ENCODE results near the gene ANAPC16.
A peak's percentile ranks its signal among the peaks of the same experiment; 100 is the strongest.
"Not testable (repeated sequence)": the region's sequence is repeated elsewhere in the genome, so short reads cannot be mapped to it uniquely, and the experiment has no call there.

ANAPC16 gene

DNA sequence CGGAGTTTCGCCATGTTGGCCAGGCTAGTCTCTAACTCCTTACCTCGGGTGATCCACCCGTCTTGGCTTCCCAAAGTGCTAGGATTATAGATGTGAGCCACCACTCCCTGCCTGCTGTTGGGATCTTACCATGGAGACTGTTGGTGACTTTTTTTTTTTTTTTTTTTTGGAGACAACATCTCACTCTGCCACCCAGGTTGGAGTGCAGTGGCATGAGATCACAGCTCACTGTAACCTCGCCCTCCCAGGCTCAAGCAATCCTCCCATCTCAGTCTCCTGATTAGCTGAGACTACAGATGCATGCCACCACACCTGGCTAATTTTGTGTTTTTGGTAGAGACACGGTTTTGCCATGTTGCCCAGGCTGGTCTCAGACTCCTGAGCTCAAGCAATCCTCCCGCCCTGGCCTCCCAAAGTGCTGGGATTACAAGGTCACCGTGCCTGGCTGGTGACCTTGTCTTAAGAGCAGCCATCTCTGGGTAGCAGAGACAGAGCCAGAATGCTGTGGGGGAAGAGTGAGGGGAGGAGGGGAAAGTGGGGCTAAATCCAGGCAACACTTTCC lies 26.0 kb downstream of the ANAPC16 start:
- no peak for DNase-seq (ENCODE audit: low read depth, low spot score)
- TF ChIP-seq FOXP2 (optimal IDR thresholded peaks at IDR 0.05; ENCODE audit: control extremely low read depth, extremely low read length, insufficient read depth) (no peak), EZH2 (IDR thresholded peaks at IDR 0.05) (no peak), POLR2AphosphoS5 (IDR thresholded peaks at IDR 0.05; ENCODE audit: borderline replicate concordance, low read depth, low read length) (no peak)

DNA sequence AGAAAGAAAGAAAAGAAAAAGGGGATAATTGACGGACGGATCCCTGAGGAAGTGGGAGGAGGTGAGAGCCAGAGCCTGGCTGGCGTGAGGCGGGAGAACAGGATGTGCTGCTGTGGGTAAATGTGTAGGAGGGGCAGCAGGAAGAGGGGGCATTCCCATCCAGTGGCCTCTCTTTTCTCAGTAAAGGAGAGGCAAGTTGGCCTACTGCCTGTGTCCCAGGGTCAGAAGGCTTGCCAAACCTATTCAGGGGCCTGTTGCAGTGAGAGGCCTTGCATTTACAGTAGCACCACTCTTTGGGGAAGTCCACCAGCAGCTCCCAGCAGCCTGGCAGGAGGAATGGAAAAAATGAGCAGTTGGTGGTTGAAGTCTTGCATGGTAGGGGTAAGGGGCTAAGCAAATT lies 26.9 kb downstream of the ANAPC16 start:
- Histone ChIP-seq H3K9me3 (ENCODE audit: low read depth, low read length) (no peaks in the 10 kb centered on the region), H3K4me3 (no peak overlapping the region), H3K36me3 (ENCODE audit: insufficient read depth, low read length) (no peaks in the 10 kb centered on the region), H3K27ac (no peak overlapping the region), H3K9ac (ENCODE audit: insufficient read length) (no peak overlapping the region)
- TF ChIP-seq EZH2 (IDR thresholded peaks at IDR 0.05) (no peak), FOXP2 (optimal IDR thresholded peaks at IDR 0.05; ENCODE audit: control extremely low read depth, extremely low read length, insufficient read depth) (no peak), POLR2AphosphoS5 (IDR thresholded peaks at IDR 0.05; ENCODE audit: borderline replicate concordance, low read depth, low read length) (no peak)
- DNase-seq (ENCODE audit: low read depth, low spot score), result no peak

More for the DNA sequence above, 26.0 kb downstream of the ANAPC16 start:
- no peak overlapping the region for H3K27ac ChIP-seq
- no peaks in the 10 kb centered on the region for H3K9me3 ChIP-seq (ENCODE audit: low read depth, low read length)
- H3K36me3 ChIP-seq (ENCODE audit: insufficient read depth, low read length), result no peaks in the 10 kb centered on the region
- no peak overlapping the region for H3K4me3 ChIP-seq
- H3K9ac ChIP-seq (ENCODE audit: insufficient read length), result no peak overlapping the region

DNA sequence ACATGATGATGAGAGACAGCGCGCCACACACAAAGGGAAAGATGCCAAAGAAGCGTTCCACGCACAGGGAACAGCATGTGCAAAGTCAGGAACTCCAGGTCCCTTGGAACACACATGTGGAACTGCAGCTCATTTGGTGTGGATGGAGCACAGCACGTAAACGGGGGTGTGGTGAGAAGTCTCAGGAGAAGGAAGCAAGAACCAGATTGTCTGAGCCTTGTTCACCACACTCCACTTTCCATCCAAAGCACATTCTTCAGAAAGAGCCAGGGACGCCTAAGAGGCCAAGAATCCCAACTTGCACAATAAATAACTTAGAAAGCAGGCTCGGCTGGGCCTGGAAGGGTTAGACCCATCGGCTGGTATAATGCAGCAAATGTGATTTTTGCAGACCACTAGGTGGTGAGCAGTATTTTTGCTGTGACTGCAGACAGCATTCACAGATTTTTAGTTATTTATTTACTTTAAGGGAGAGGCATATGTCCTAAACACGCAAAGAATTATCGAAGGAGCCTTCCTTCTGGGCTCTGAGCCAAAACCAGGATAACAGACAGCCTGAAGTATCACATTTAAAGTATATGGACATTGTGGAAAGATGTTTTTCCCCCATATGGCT lies 28.1 kb downstream of the ANAPC16 start:
- Histone ChIP-seq H3K27ac (peak overlapping the region; percentile 90), H3K4me3 (no peak overlapping the region), H3K9me3 (ENCODE audit: low read depth, low read length) (no peaks in the 10 kb centered on the region), H3K36me3 (ENCODE audit: insufficient read depth, low read length) (no peaks in the 10 kb centered on the region), H3K9ac (ENCODE audit: insufficient read length) (no peak overlapping the region)
- DNase-seq (ENCODE audit: low read depth, low spot score), result no peak
- TF ChIP-seq POLR2AphosphoS5 (IDR thresholded peaks at IDR 0.05; ENCODE audit: borderline replicate concordance, low read depth, low read length) (no peak), FOXP2 (optimal IDR thresholded peaks at IDR 0.05; ENCODE audit: control extremely low read depth, extremely low read length, insufficient read depth) (no peak), EZH2 (IDR thresholded peaks at IDR 0.05) (no peak)

DNA sequence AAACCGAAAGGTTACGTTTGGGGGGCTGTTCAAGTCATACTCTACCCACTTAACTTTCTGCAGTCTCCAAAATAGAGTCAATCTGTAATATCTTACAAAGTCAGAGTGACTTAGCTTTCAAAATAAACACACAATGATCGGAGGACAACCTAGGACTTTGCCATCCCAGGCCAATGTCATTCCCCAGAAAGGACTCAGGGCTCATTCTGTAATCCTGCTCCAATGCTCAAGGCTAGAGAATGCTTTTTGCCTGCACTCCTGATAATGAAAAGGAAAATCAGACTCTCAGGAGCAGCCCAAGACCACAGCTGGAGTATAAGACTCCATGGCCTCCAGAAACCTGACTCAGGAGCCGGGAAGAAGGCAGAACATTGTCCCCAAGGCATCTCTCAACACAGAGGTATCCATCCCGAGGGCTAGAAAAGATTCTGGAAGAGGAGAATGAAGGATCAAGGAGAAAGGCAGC lies 28.8 kb downstream of the ANAPC16 start:
- no peaks in the 10 kb centered on the region for H3K9me3 ChIP-seq (ENCODE audit: low read depth, low read length)
- H3K27ac ChIP-seq, result peak overlapping the region; percentile 90
- H3K4me3 ChIP-seq, result no peak overlapping the region
- DNase-seq (ENCODE audit: low read depth, low spot score), result no peak
- TF ChIP-seq FOXP2 (optimal IDR thresholded peaks at IDR 0.05; ENCODE audit: control extremely low read depth, extremely low read length, insufficient read depth), result no peak
- TF ChIP-seq POLR2AphosphoS5 (IDR thresholded peaks at IDR 0.05; ENCODE audit: borderline replicate concordance, low read depth, low read length), result no peak
- TF ChIP-seq EZH2 (IDR thresholded peaks at IDR 0.05), result no peak
- no peaks in the 10 kb centered on the region for H3K36me3 ChIP-seq (ENCODE audit: insufficient read depth, low read length)
- no peak overlapping the region for H3K9ac ChIP-seq (ENCODE audit: insufficient read length)

DNA sequence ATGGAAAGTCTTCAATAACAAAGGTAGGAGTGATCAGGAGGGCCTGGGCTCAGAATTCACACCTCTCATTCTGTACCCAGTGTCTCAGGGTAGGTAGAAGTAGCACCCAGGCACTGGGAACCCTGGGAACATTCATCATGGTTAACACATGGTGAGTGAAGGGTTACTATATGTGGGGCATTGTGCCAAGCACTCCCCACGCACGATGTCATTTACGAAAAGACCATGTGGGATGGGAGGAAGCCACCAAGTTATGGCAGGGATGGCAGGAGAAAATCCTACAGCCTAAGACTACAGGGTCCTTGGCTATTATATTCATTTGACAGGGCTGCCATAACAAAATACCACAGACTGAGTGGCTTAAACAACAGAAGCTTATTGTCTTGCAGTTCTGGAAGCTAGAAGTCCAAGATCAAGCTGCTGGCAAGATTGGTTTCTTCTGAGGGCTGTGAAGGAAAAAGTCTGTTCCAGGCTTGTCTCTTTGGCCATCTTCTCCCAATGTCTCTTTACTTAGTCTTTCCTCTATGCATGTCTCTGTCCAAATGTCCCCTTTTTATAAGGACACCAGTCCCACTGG lies 30.2 kb downstream of the ANAPC16 start:
- no peak overlapping the region for H3K27ac ChIP-seq
- H3K36me3 ChIP-seq (ENCODE audit: insufficient read depth, low read length), result no peaks in the 10 kb centered on the region
- no peak overlapping the region for H3K4me3 ChIP-seq
- TF ChIP-seq EZH2 (IDR thresholded peaks at IDR 0.05), result no peak
- TF ChIP-seq POLR2AphosphoS5 (IDR thresholded peaks at IDR 0.05; ENCODE audit: borderline replicate concordance, low read depth, low read length), result no peak
- TF ChIP-seq FOXP2 (optimal IDR thresholded peaks at IDR 0.05; ENCODE audit: control extremely low read depth, extremely low read length, insufficient read depth), result no peak
- no peak overlapping the region for H3K9ac ChIP-seq (ENCODE audit: insufficient read length)
- no peaks in the 10 kb centered on the region for H3K9me3 ChIP-seq (ENCODE audit: low read depth, low read length)
- DNase-seq (ENCODE audit: low read depth, low spot score), result no peak

DNA sequence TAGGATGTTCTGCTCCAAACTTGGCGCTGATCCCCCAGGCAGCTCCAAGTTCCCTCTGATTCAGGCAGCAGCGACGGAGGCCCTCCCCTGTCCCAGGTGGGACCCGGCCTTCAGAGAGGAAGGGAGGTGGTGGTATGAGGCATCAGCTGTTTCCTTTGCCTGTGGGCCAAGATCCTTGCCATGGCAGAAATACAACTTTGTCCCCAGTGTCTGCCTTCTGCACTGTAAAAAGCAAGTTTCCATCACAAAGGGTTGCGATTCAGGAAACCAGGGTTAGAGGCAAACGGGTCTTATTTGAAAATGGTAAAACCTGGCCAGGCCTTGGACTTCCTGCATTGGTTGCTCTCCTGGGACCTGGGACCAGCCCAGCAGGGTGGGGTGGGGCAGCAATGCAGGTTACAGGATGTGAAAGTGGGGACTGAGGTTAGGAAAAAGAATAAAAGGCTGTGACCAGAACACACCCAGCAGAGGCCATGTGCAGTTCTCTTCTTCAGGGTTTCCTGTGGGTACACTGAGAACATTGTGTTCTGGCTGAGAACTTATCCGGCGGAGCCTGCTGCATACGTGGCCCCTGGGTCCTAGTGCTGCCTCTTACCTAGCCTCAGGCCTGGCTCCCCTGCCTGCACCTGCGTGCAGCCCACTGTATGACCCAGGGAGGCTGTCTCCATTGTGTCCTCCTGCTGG lies 32.8 kb downstream of the ANAPC16 start:
- no peaks in the 10 kb centered on the region for H3K9me3 ChIP-seq (ENCODE audit: low read depth, low read length)
- H3K36me3 ChIP-seq (ENCODE audit: insufficient read depth, low read length), result no peaks in the 10 kb centered on the region
- peak overlapping the region; percentile 43 for H3K4me3 ChIP-seq
- no peak for TF ChIP-seq EZH2 (IDR thresholded peaks at IDR 0.05)
- no peak for TF ChIP-seq FOXP2 (optimal IDR thresholded peaks at IDR 0.05; ENCODE audit: control extremely low read depth, extremely low read length, insufficient read depth)
- TF ChIP-seq POLR2AphosphoS5 (IDR thresholded peaks at IDR 0.05; ENCODE audit: borderline replicate concordance, low read depth, low read length), result peak; percentile 55
- peak overlapping the region; percentile 78 for H3K27ac ChIP-seq
- no peak for DNase-seq (ENCODE audit: low read depth, low spot score)
- peak overlapping the region; percentile 53 for H3K9ac ChIP-seq (ENCODE audit: insufficient read length)

DNA sequence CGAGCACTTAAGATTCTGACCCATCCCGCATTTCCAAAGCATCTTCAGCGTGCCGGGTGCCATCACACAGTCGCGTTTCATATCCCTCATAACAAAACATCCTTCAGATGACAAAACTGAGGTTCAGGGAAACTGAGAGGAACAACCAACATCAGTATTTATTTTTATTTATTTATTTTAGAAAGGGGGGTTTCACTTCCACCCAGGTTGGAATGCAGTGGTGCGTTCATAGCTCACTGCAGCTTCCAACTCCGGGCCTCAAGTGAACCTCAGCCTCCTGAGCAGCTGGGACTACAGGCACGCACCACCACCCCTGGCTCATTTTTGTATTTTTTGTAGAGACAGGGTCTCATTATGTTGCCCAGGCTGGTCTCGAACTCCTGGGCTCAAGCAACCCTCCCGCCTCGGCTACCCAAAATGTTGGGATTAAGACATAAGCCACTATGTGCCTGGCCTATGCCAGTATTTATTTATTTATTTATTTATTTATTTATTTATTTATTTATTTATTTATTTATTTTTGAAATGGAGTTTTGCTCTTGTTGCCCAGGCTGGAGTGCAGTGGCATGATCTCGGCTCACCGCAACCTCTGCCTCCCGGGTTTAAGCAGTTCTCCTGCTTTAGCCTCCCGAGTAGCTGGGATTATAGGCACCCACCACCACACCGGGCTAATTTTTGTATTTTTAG lies 33.5 kb downstream of the ANAPC16 start:
- not testable (repeated sequence) for H3K4me3 ChIP-seq; DNase-seq (ENCODE audit: low read depth, low spot score); H3K36me3 ChIP-seq (ENCODE audit: insufficient read depth, low read length); H3K27ac ChIP-seq; H3K9ac ChIP-seq (ENCODE audit: insufficient read length); H3K9me3 ChIP-seq (ENCODE audit: low read depth, low read length)

DNA sequence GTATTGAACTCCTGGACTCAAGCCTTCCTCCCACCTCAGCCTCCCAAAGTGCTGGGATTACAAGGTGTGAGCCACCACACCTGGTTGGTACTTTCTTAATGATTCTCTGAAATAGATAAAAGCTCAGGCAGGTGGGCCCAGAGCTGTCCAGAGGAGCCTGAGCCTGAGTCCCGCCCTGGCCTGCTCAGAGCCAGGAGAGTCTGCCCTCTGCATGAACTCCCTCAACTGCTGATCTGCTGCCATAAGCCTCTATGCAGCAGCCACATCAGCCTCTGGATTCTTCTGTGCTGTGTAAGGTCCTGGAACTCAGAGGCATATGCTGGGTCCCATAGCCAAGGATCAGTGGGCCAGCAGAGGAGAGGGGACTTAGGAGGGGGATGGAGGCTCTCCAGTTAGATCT lies 34.9 kb downstream of the ANAPC16 start:
- no peak overlapping the region for H3K27ac ChIP-seq

More for the DNA sequence above, 34.9 kb downstream of the ANAPC16 start:
- TF ChIP-seq EZH2 (IDR thresholded peaks at IDR 0.05) (no peak), FOXP2 (optimal IDR thresholded peaks at IDR 0.05; ENCODE audit: control extremely low read depth, extremely low read length, insufficient read depth) (no peak), POLR2AphosphoS5 (IDR thresholded peaks at IDR 0.05; ENCODE audit: borderline replicate concordance, low read depth, low read length) (no peak)
- H3K4me3 ChIP-seq, result no peak overlapping the region
- no peak for DNase-seq (ENCODE audit: low read depth, low spot score)
- H3K9me3 ChIP-seq (ENCODE audit: low read depth, low read length), result no peaks in the 10 kb centered on the region
- no peaks in the 10 kb centered on the region for H3K36me3 ChIP-seq (ENCODE audit: insufficient read depth, low read length)
- H3K9ac ChIP-seq (ENCODE audit: insufficient read length), result no peak overlapping the region

Measured in SK-N-MC (cell line).